ENCODE measurements around the gene HHATL. TPM values are rescaled to one million over a fixed set of nuclear protein-coding genes. Genes with fewer than 3 reads are reported as not detected.

HHATL gene
- total and polyA plus RNA-seq, 2 of the 8 experiments (the other 6 are each of a cell fraction or from before 2014, with no cell fraction given), result 0.18 TPM; not detected in 1

DNA sequence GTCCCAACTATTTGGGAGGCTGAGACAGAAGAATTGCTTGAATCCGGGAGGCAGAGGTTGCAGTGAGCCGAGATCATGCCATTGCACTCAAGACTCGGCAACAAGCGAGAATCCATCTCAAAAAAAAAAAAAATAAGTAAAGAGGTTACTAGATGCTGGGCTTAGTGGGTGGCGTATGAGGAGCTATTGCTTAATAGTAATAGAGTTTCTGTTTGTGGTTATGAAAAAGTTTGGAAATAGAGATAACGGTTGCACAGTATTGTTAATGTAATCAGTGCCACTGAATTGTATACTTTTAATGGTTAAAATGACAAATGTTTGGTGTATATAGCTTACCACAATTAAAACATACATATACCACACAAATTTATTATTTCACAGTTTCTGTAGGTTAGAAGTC lies 14.7 kb upstream of the HHATL start:
- Histone ChIP-seq H3K79me2 (ENCODE audit: control insufficient read depth in 1 of 2, insufficient read depth in 2 of 2, low read length in 2 of 2) (no peaks in the 10 kb centered on the region), H3K27ac (ENCODE audit: low read depth, low read length) (no peak overlapping the region), H3K27me3 (replicated peaks in 1 of 4; ENCODE audit: control insufficient read depth in 3 of 4, extremely low read depth in 1 of 4, insufficient read depth in 3 of 4, low read length in 3 of 4) (no peaks in the 10 kb centered on the region), H3K9me3 (ENCODE audit: insufficient read depth in 2 of 2, low read depth in 1 of 2, low read length in 1 of 2) (no peaks in the 10 kb centered on the region; a peak in 1 of 4 replicates), H3K14ac (ENCODE audit: insufficient read length) (no peak overlapping the region), H4K91ac (replicated peaks; ENCODE audit: insufficient read length, low read length) (no peak overlapping the region), H3K23ac (ENCODE audit: insufficient read length) (no peak overlapping the region), H2BK5ac (ENCODE audit: low read depth, low read length) (no peak overlapping the region), H2BK20ac (ENCODE audit: low read length) (no peak overlapping the region), H3K79me1 (ENCODE audit: low read depth, low read length) (no peaks in the 10 kb centered on the region), H2AFZ (ENCODE audit: low read length) (no peak overlapping the region), H3K36me3 (ENCODE audit: control insufficient read depth in 2 of 4, insufficient read depth in 4 of 4, low read length in 3 of 4) (no peaks in the 10 kb centered on the region; a peak in 1 of 8 replicates), H2BK12ac (ENCODE audit: low read depth, low read length) (no peak overlapping the region), H4K8ac (ENCODE audit: extremely low read depth, insufficient read depth, low read length) (no peak overlapping the region), H2BK15ac (ENCODE audit: low read length) (no peak overlapping the region), H3K4me3 (ENCODE audit: extremely low read depth in 1 of 4, insufficient read depth in 2 of 4, low read depth in 3 of 4, low read length in 4 of 4) (no peak overlapping the region), H4K20me1 (replicated peaks in 1 of 2; ENCODE audit: control insufficient read depth in 1 of 2, insufficient read depth in 2 of 2, low read length in 2 of 2) (no peaks in the 10 kb centered on the region), H3K18ac (ENCODE audit: extremely low read depth, low read length) (no peak overlapping the region), H3K23me2 (ENCODE audit: low read depth, low read length) (no peaks in the 10 kb centered on the region), H3K4me1 (replicated peaks in 1 of 4; ENCODE audit: control insufficient read depth in 3 of 4, insufficient read depth in 4 of 4, low read length in 3 of 4) (no peaks in the 10 kb centered on the region; a peak in 1 of 7 replicates), H2AK5ac (ENCODE audit: low read depth, low read length) (no peak overlapping the region), H3K9ac (replicated peaks in 1 of 4; ENCODE audit: extremely low read depth in 1 of 4, low read depth in 3 of 4, low read length in 3 of 4) (no peak overlapping the region), H3K4ac (replicated peaks; ENCODE audit: insufficient read length, low read depth, low read length) (no peak overlapping the region), H2BK120ac (replicated peaks; ENCODE audit: low read depth, low read length) (no peak overlapping the region), H3K4me2 (ENCODE audit: insufficient read depth in 1 of 2, low read depth in 2 of 2, low read length in 2 of 2) (no peak overlapping the region), H4K5ac (ENCODE audit: insufficient read length, low read depth, low read length) (no peak overlapping the region), H3K56ac (replicated peaks; ENCODE audit: insufficient read length, low read depth, low read length) (no peak overlapping the region)
- DNase-seq (ENCODE audit: low read depth in 1 of 2, low spot score in 2 of 2), result no peak
- 90% methylated on average over 6 of the region's 6 CpGs; no CpG with 5 or more reads in 1 of the 2 experiments for WGBS, 2 experiments (ENCODE audit: extremely low coverage in 1 of 2, insufficient coverage in 1 of 2, insufficient read length in 1 of 2, insufficient replicate concordance in 2 of 2, low coverage in 1 of 2, low lambda C conversion rate in 2 of 2, missing lambda C conversion rate in 1 of 2)
- ChIA-PET CTCF (ENCODE audit: partially characterized antibody) (no interaction called here), POLR2A (ENCODE audit: partially characterized antibody) (interaction anchor here (0.6 kb wide), 1 partner anchor 217 kb away, joined by 3 read pairs; no protein-coding TSS in a partner anchor)
- no peak for FAIRE-seq
- TF ChIP-seq E2F6 (IDR thresholded peaks at IDR 0.05), result no peak
- TF ChIP-seq TAF1 (IDR thresholded peaks at IDR 0.05; ENCODE audit: low read depth, low read length), result no peak
- TF ChIP-seq, protein P1, sequence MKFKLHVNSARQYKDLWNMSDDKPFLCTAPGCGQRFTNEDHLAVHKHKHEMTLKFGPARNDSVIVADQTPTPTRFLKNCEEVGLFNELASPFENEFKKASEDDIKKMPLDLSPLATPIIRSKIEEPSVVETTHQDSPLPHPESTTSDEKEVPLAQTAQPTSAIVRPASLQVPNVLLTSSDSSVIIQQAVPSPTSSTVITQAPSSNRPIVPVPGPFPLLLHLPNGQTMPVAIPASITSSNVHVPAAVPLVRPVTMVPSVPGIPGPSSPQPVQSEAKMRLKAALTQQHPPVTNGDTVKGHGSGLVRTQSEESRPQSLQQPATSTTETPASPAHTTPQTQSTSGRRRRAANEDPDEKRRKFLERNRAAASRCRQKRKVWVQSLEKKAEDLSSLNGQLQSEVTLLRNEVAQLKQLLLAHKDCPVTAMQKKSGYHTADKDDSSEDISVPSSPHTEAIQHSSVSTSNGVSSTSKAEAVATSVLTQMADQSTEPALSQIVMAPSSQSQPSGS (IDR thresholded peaks at IDR 0.05; ENCODE audit: low read length), result no peak
- TF ChIP-seq, protein P2, sequence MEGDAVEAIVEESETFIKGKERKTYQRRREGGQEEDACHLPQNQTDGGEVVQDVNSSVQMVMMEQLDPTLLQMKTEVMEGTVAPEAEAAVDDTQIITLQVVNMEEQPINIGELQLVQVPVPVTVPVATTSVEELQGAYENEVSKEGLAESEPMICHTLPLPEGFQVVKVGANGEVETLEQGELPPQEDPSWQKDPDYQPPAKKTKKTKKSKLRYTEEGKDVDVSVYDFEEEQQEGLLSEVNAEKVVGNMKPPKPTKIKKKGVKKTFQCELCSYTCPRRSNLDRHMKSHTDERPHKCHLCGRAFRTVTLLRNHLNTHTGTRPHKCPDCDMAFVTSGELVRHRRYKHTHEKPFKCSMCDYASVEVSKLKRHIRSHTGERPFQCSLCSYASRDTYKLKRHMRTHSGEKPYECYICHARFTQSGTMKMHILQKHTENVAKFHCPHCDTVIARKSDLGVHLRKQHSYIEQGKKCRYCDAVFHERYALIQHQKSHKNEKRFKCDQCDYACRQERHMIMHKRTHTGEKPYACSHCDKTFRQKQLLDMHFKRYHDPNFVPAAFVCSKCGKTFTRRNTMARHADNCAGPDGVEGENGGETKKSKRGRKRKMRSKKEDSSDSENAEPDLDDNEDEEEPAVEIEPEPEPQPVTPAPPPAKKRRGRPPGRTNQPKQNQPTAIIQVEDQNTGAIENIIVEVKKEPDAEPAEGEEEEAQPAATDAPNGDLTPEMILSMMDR (IDR thresholded peaks at IDR 0.05; ENCODE audit: control extremely low read depth in 1 of 3, insufficient read depth in 1 of 3, low read depth in 1 of 3, low read length in 3 of 3), result no peak
- no peak for TF ChIP-seq CBX5 (IDR thresholded peaks at IDR 0.05; ENCODE audit: low read depth, low read length)
- TF ChIP-seq RXRA (IDR thresholded peaks at IDR 0.05; ENCODE audit: insufficient read depth, low read depth, low read length), result no peak
- TF ChIP-seq SIX5 (IDR thresholded peaks at IDR 0.05; ENCODE audit: low read depth, low read length), result no peak
- no peak for TF ChIP-seq CEBPB (IDR thresholded peaks at IDR 0.05; ENCODE audit: low read depth, low read length)
- no peak for TF ChIP-seq ZNF274 (IDR thresholded peaks at IDR 0.05; ENCODE audit: borderline replicate concordance, extremely low read depth, low read length)
